NOMO-1 treated with DMSO at 0.1 percent for 48 hours (cell line): Measurements from ENCODE around the gene TFE3.
"Not testable (repeated sequence)": the region's sequence is repeated elsewhere in the genome, so short reads cannot be mapped to it uniquely, and the experiment has no call there.

Experiments
- DNase-seq: peaks from one replicate; lab custom pipeline; 2025; ENCODE audit not compliant: unreplicated experiment; lab: John Stamatoyannopoulos, UW

TFE3 gene

DNA sequence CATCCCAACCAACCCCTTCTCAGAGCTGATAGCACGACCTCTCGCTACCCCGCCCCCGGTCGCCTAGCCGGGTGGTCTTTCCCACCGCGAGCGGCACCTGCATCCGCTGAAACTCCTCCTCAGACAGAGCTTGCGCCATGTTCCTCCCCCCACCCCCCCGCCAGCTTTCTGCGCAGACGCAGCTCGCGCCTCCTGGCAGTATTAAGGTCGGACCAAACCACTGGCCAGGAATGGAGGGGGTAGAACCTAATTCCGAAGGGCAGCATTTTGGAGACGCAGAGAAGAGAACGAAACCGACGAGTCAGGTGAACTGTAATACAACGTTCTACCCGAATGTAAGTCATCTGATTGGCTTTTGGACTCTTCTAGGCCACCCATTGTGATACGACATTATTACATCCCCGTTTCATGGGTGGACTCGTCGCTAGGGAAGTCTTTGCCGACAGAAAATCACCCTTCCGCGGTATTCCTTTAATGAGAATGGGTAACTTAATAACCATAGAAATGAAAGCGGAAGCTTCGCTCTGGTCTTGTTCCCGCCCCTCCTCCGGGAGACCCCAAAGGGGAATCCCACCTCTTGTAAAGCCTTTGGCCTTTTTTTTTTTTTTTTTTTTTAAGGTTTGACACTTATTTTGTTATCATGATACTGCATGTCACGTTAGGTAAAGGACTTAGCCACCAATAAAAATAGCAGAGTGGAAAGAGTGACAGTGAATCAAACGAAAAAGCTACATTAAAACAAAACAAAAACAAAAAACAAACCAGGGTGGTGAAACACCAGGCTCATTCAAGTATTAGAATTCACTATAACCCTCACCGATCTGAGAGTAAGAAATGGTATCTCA is 40.8 kb downstream of the TFE3 start, which contains the start of gene GRIPAP1:
Gene GRIPAP1 (minus strand): TSS at position 174 of the 845 bp plus-strand sequence. CDS start 35 bp downstream, at position 139.
- DNase-seq = peak; percentile 82

- peak; percentile 29 for DNase-seq
Measured at GRCh38 chrX:49001521-49002090, 41.6 kb downstream of the TFE3 start.

GRCh38 chrX:49000636-49001035 is 42.5 kb downstream of the TFE3 start:
- DNase-seq = no peak

DNA sequence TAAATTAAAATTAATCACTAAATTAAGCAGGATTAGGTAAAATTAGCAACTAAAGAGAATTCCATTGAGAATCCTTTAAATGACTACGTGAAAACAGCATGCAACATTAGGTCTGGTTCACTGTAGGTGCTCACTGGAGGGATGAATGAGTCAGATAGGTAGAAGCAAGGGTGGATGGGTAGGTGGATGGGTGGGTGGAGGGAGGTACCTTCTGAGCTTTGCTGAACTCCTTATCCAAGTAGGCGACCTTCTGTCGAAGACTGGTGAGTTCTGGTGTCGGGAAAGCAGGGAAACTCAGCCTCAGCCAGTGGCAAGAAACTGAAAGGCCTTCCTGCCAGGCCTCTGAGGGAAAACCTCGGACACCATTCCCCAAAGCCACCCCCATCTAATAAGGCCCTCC is 44.1 kb downstream of the TFE3 start:
- DNase-seq = no peak

GRCh38 chrX:48998391-48998790 is 44.8 kb downstream of the TFE3 start:
- DNase-seq = no peak

DNA sequence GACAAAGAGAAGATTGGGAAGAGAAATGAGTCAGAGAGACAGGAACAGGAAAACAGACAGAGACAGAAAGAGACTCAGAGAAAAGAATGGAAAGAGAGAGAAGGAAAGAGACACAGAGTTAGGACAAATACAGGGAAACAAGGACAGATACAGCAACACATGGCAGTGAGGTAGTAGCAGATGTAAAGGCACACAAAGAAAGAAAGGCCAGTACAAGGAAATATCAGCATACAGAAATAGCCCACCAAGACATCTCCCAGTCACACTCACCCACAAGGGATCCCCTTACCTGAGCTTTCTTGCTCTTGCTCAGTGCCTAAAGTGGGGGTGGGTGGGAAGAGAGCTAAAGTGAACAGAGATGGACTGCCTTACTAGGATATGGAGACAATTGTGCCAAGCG is 45.3 kb downstream of the TFE3 start:
- DNase-seq = no peak

DNA sequence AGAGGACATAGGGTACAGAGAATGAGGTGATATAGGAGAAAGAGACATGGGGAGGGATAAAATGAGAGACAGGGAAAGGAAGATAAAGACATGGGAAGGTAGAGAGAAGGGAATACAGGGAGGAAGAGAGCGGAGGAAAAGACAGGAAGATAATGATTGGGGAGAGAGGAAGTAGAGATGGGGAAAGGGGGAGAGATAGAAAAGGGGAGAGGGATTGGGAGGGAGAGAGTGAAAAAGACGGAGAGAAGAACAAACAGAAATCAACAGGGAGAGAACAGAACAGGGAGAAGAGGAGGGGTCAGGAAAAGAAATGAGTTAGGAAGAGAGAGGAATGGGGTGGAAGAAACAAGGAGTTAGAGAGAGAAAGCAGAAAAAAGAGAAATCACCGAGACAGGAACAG is 45.7 kb downstream of the TFE3 start:
- no peak for DNase-seq

- no peak for DNase-seq
Measured at GRCh38 chrX:48996969-48997368, 46.2 kb downstream of the TFE3 start.

GRCh38 chrX:48992341-48992740 is 50.8 kb downstream of the TFE3 start:
- no peak for DNase-seq

- DNase-seq = no peak
Measured at GRCh38 chrX:48989483-48989882, 53.7 kb downstream of the TFE3 start.

DNA sequence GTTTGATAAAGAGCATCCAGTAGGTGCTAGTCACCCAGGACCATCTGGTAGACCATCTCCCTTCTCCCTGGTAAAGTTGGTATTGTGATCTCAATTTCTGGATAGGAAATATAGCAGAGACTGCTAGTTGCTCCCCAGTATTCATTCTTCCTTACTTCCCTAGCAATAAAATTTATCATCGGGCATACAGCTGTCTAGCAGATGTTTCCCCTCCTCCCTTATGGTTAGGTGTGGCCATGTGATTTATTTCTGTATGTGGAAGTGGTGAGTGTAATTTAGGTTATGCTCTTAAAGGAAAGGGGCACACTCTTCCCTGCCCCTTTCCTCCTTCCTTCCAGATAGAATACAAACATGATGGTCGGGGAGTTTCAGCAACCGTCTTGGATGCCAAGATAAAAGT is 59.3 kb downstream of the TFE3 start:
- no peak for DNase-seq

DNA sequence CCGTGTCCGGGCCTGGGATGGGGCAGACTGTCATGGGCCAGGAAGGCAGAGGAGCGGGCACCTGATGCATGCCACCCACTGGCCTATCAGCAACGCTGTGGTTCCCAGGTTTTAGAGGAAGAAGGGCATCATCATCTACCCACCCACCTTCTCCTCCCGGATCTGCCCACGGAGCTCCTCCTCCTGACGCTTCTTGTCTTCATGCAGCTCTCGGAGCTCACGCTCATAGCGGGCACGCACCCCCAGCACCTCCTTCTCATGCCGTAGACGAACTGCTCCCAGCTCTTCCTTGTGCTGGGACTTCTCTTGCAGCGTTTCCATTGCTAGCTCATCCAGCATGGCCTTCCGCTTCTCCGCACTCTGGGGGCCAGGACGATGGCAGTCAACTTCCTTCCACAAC is 60.1 kb downstream of the TFE3 start:
- DNase-seq = no peak

DNA sequence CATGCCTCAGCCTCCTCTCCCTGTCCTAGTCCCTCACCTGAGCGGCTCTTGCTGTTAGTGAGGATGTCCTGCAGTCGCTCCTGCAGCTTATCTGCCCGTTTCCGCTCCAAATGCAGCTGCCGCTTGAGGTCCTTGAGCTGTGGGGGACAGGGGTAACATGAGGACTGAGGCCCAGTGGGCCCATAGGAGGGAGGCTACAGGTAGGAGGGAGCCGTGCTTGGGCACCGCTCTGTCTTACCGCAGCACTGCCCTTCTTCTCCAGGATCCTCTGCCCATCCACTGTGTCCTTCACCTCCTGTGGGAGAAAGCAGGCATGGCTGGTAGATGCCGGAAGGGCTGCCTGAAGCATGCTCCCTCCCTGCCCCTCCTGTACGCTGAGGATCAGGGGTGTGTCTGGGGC is 62.0 kb downstream of the TFE3 start:
- no peak for DNase-seq

DNA sequence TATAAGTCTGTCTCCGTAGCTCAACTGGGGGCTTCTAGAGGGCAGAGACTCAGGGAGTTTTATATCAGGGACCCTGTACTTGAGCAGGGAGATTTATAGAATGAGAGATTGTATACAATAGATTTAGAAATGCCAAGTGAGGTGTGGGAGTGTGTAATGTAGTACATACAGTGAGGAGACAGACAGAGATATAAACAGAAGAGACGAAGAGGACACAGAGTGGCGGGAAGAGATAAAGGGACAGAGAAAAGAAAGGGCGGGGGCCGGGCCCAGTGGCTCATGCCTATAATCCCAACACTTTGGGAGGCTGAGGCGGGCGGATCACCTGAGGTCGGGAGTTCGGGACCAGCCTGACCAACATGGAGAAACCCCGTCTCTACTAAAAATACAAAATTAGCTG is 62.8 kb downstream of the TFE3 start:
- not testable (repeated sequence) for DNase-seq
